Suprapubic skin (tissue), 4 donors: Measurements from ENCODE around the gene GAPDHS. TPM values are rescaled to one million over a fixed set of nuclear protein-coding genes. Genes with fewer than 3 reads are reported as not detected.

Experiments
- DNase-seq, 2 donors: peaks; one replicate each; pipeline ENCODE4 v3.0.0-alpha.2; 2019; ENCODE audit warnings: low spot score in 2 of 2
- H3K27ac ChIP-seq: fragments of 200-600 bp; sonication (generic); one replicate; pipeline ENCODE4 v1.5.1; 2019
- H3K27me3 ChIP-seq: fragments of 200-600 bp; sonication (generic); one replicate; pipeline ENCODE4 v1.5.1; 2019
- H3K36me3 ChIP-seq: fragments of 200-600 bp; sonication (generic); one replicate; pipeline ENCODE4 v1.5.1; 2019
- H3K4me1 ChIP-seq: fragments of 200-600 bp; sonication (generic); one replicate; pipeline ENCODE4 v1.5.1; 2019
- H3K4me3 ChIP-seq: fragments of 200-600 bp; sonication (generic); one replicate; pipeline ENCODE4 v1.5.1; 2019; ENCODE audit warnings: mild to moderate bottlenecking
- H3K9me3 ChIP-seq: fragments of 200-600 bp; sonication (generic); one replicate; pipeline ENCODE4 v1.5.1; 2019
- CTCF ChIP-seq, 2 donors: fragments of 200-600 bp in 1 of 2; fragments of 450-650 bp in 1 of 2; sonication (generic) in 1 of 2; IDR thresholded peaks; one replicate each; pipeline ENCODE4 v1.5.1; 2016 to 2019; ENCODE audit warnings: antibody characterized with exemption in 2 of 2, mild to moderate bottlenecking in 1 of 2, moderate library complexity in 1 of 2
- EP300 ChIP-seq: sonication (generic); formaldehyde crosslinking; IDR thresholded peaks from one replicate; pipeline ENCODE4 v1.6.1; 2017; ENCODE audit warnings: antibody characterized with exemption
- POLR2A ChIP-seq, 2 donors: fragments of 450-650 bp; IDR thresholded peaks; one replicate each; pipeline ENCODE4 v1.6.1; 2017; ENCODE audit warnings: antibody characterized with exemption in 2 of 2, mild to moderate bottlenecking in 2 of 2, moderate library complexity in 2 of 2
- POLR2AphosphoS5 ChIP-seq, 3 donors: sonication (generic); formaldehyde crosslinking; IDR thresholded peaks; one replicate each; pipeline ENCODE4 v1.6.1; 2017; ENCODE audit warnings: antibody characterized with exemption in 3 of 3
- WGBS: methylation state at CpG from one replicate; pipeline ENCODE4 v1.1.5; 2018; 5-methylcytosine and 5-hydroxymethylcytosine counted together
- total RNA-seq, 4 donors: library from RNA; depleted of rRNA; stranded (reverse); fragments of >200 nt; gene quantifications; one replicate each; pipeline ENCODE4 v1.1.0, GENCODE V29; 2016

The GAPDHS gene
- total RNA-seq, 4 donors from 2014 or later = 4.1 to 8.4 (median 6.4) TPM

GRCh38 chr19:35522745-35523327, 10.4 kb upstream of the GAPDHS start:
- Histone ChIP-seq H3K4me3 (no peak overlapping the region), H3K36me3 (no peaks in the 10 kb centered on the region), H3K9me3 (no peaks in the 10 kb centered on the region), H3K27ac (no peak overlapping the region), H3K4me1 (peaks cover 23% of the 10 kb centered on the region), H3K27me3 (peaks cover 29% of the 10 kb centered on the region)
- no peak for DNase-seq
- TF ChIP-seq CTCF (IDR thresholded peaks at IDR 0.05) (no peak), POLR2A (IDR thresholded peaks at IDR 0.05) (no peak), EP300 (no peak), POLR2AphosphoS5 (IDR thresholded peaks at IDR 0.05) (no peak)
- WGBS = 80% methylated on average over 12 of the region's 12 CpGs

- TF ChIP-seq POLR2AphosphoS5 (IDR thresholded peaks at IDR 0.05) (no peak), POLR2A (IDR thresholded peaks at IDR 0.05) (no peak), CTCF (IDR thresholded peaks at IDR 0.05) (no peak), EP300 (no peak)
- WGBS = 53% methylated on average over 11 of the region's 11 CpGs
- no peaks in the 10 kb centered on the region for H3K36me3 ChIP-seq
- H3K4me3 ChIP-seq = no peak overlapping the region
- DNase-seq = no peak
- peaks cover 19% of the 10 kb centered on the region for H3K4me1 ChIP-seq
- H3K27me3 ChIP-seq = peaks cover 44% of the 10 kb centered on the region
- H3K27ac ChIP-seq = no peak overlapping the region
- no peaks in the 10 kb centered on the region for H3K9me3 ChIP-seq
Measured at GRCh38 chr19:35524181-35524837, 8.9 kb upstream of the GAPDHS start.

GRCh38 chr19:35525873-35526272, 7.4 kb upstream of the GAPDHS start:
- no peak overlapping the region for H3K27ac ChIP-seq
- 73% methylated on average over 4 of the region's 4 CpGs for WGBS
- no peaks in the 10 kb centered on the region for H3K36me3 ChIP-seq
- H3K9me3 ChIP-seq = no peaks in the 10 kb centered on the region
- no peak for TF ChIP-seq CTCF (IDR thresholded peaks at IDR 0.05)
- no peak for TF ChIP-seq POLR2A (IDR thresholded peaks at IDR 0.05)
- TF ChIP-seq EP300 = no peak
- peaks cover 54% of the 10 kb centered on the region for H3K27me3 ChIP-seq
- H3K4me1 ChIP-seq = peaks cover 21% of the 10 kb centered on the region
- DNase-seq = no peak
- peak overlapping the region; percentile 29 for H3K4me3 ChIP-seq

- DNase-seq = no peak
- WGBS = 64% methylated on average over 11 of the region's 11 CpGs
- H3K27ac ChIP-seq = peak within 1 kb of the TSS; percentile 70
- peak within 1 kb of the TSS; percentile 29 for H3K4me3 ChIP-seq
- TF ChIP-seq EP300 = no peak
- TF ChIP-seq CTCF (IDR thresholded peaks at IDR 0.05) = no peak
- no peak for TF ChIP-seq POLR2AphosphoS5 (IDR thresholded peaks at IDR 0.05)
- no peak for TF ChIP-seq POLR2A (IDR thresholded peaks at IDR 0.05)
- no peaks in the 10 kb centered on the region for H3K9me3 ChIP-seq
- H3K4me1 ChIP-seq = peaks cover 24% of the 10 kb centered on the region
- H3K27me3 ChIP-seq = peaks cover 60% of the 10 kb centered on the region
- H3K36me3 ChIP-seq = no peaks in the 10 kb centered on the region
Measured at GRCh38 chr19:35528218-35529038, 4.8 kb upstream of the GAPDHS start, which contains the start of gene SBSN. Gene SBSN, minus strand, starts transcription at chr19:35528311. Its CDS starts 30 bp downstream, at chr19:35528281.
